AML-193 (cell line): ENCODE results near the gene PRKG1.
"Not testable (repeated sequence)": the region's sequence is repeated elsewhere in the genome, so short reads cannot be mapped to it uniquely, and the experiment has no call there.

Experiments
- DNase-seq, 2 experiments: peaks; one replicate each; lab custom pipeline; 2025; lab: John Stamatoyannopoulos, UW

PRKG1 gene

GRCh38 chr10:52004342-52004949, 930.2 kb downstream of the PRKG1 start:
- peak in 1 of 2 experiments; percentile 9 for DNase-seq

GRCh38 chr10:52007091-52007490, 932.8 kb downstream of the PRKG1 start:
- no peak for DNase-seq

GRCh38 chr10:52011118-52011517, 936.8 kb downstream of the PRKG1 start:
- DNase-seq = no peak

- DNase-seq = no peak
Observed at GRCh38 chr10:52019077-52019555, 944.8 kb downstream of the PRKG1 start.

- DNase-seq = no peak
Observed at GRCh38 chr10:52019656-52020055, 945.4 kb downstream of the PRKG1 start.

GRCh38 chr10:52020173-52020572, 945.9 kb downstream of the PRKG1 start:
- no peak for DNase-seq

- DNase-seq = no peak
Observed at GRCh38 chr10:52020702-52021101, 946.4 kb downstream of the PRKG1 start.

GRCh38 chr10:52027055-52027705, 952.9 kb downstream of the PRKG1 start:
- DNase-seq = no peak

GRCh38 chr10:52028523-52028858, 954.2 kb downstream of the PRKG1 start:
- no peak for DNase-seq

- DNase-seq = no peak
Observed at GRCh38 chr10:52029628-52030027, 955.3 kb downstream of the PRKG1 start.

- DNase-seq = no peak
Observed at GRCh38 chr10:52030051-52030790, 955.9 kb downstream of the PRKG1 start.

- no peak for DNase-seq
Observed at GRCh38 chr10:52030975-52031374, 956.7 kb downstream of the PRKG1 start.

- DNase-seq = no peak
Observed at GRCh38 chr10:52031771-52032170, 957.5 kb downstream of the PRKG1 start.

GRCh38 chr10:52032681-52033629, 958.7 kb downstream of the PRKG1 start:
- DNase-seq = no peak

GRCh38 chr10:52039002-52039793, 964.9 kb downstream of the PRKG1 start:
- DNase-seq = not testable (repeated sequence)

GRCh38 chr10:52040486-52040885, 966.2 kb downstream of the PRKG1 start:
- DNase-seq = no peak

GRCh38 chr10:52043811-52044210, 969.5 kb downstream of the PRKG1 start:
- no peak for DNase-seq

- DNase-seq = no peak
Observed at GRCh38 chr10:52048051-52048450, 973.8 kb downstream of the PRKG1 start.

- no peak for DNase-seq
Observed at GRCh38 chr10:52050429-52051047, 976.3 kb downstream of the PRKG1 start.

- no peak for DNase-seq
Observed at GRCh38 chr10:52053497-52053896, 979.2 kb downstream of the PRKG1 start.

- DNase-seq = no peak
Observed at GRCh38 chr10:52056291-52056690, 982.0 kb downstream of the PRKG1 start.
